CD4-positive, alpha-beta T cell treated with Interleukin-4 for 1 hour (primary cell): ENCODE measurements around the gene SLC28A1.

Experiments used
- DNase-seq, 2 donors: peaks; one replicate each; pipeline ENCODE4 v3.0.0-alpha.2; 2020 to 2022

Gene SLC28A1

DNA sequence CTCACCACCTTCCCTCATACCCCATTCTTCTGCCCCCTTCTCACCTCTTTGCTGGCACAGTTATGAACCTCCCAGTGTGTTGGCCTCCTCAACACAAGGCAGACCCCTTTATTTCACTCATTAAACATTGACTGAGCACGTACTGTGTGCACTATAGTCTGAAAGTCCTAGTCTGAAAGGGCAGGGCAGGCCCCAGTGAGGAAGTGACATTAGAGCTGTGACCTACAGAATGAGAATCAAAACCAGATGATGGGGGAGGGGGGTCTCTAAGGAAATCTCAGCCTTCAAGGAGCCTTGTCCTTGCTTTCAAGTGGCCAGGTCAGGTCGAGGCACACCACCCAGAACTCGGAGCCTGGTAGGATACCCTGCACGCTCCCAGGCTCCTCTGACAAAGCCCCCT, 3.5 kb downstream of the SLC28A1 start:
- no peak for DNase-seq

GRCh38 chr15:84888639-84889038, 4.2 kb downstream of the SLC28A1 start:
- no peak for DNase-seq

DNA sequence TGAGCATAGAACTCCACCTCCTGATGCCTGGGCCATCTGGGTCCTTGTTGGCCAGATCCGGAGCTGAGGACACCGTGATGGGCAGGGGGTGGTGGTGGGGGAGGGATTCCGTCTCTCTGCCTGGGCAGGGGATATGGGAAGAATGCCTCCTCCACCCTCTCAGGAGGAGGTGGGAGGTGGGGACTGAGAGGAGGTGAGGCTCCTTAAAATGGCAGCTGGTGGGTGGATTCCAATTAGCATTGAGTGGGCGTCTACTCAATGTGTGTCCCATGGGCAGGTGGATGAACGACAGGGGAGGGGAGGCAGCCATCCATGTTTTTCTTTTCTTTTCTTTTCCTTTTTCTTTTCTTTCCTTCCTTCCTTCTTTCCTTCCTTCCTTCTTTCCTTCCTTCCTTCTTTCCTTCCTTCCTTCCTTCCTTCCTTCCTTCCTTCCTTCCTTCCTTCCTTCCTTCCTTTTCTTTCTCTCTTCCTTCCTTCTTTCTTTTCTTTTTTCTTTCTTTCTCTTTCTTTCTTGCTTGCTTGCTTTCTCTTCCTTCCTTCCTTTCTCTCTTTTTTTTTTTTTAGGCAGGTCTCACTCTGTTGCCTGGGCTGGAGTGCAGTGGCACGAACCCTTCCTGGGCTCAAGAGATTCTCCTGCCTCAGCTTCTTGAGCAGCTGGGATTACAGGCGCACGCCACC, 5.0 kb downstream of the SLC28A1 start:
- DNase-seq, result no peak

- DNase-seq, result no peak
Observed at GRCh38 chr15:84889991-84890669, 5.7 kb downstream of the SLC28A1 start.

- DNase-seq, result no peak
Observed at GRCh38 chr15:84890670-84891162, 6.3 kb downstream of the SLC28A1 start.

DNA sequence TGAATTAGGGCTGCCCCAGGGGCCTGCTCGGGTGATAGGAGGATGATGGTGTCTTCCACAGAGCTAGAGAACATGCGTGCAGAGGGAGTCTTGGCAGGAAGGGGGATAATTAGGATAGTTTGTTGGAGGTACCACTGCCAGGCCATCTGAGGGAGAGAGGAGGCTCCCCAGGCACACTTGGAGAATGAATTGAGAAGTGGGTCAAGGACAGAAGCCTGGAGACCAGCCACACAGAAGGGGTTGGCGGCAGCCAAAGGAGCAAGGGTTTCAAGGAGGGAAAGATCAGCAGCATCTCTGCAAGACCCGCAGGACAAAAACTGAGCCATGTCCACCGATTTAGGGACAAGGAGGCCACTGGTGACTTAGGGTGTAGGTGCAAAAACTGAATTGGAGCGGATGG, 6.9 kb downstream of the SLC28A1 start:
- DNase-seq, result no peak

DNA sequence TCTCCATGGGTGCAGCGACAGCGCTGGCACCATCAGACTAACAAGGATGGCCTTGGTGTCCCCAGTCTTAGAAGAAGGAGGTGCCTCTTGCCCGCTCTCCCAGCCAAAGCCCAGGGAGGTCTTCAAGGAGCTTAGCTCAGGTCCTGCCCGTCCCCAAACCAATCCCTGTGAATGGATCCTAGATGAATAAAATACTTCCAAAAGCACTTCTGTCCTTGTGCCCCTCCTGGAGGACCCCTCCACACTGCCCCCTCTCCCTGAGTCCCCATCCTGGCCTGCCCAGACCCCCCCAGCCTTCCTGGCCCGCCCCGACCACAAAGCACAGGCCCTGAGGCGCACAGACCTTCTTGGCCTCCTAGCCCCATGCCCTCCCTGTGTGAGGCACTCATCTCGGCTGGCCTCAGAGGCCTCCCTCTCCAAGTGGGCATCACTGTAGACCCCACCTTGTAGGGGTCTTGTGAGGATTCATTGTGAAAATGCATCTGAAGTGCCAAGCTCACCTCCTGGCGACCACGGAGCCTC, 8.4 kb downstream of the SLC28A1 start:
- no peak for DNase-seq

GRCh38 chr15:84893607-84894006, 9.1 kb downstream of the SLC28A1 start:
- no peak for DNase-seq

DNA sequence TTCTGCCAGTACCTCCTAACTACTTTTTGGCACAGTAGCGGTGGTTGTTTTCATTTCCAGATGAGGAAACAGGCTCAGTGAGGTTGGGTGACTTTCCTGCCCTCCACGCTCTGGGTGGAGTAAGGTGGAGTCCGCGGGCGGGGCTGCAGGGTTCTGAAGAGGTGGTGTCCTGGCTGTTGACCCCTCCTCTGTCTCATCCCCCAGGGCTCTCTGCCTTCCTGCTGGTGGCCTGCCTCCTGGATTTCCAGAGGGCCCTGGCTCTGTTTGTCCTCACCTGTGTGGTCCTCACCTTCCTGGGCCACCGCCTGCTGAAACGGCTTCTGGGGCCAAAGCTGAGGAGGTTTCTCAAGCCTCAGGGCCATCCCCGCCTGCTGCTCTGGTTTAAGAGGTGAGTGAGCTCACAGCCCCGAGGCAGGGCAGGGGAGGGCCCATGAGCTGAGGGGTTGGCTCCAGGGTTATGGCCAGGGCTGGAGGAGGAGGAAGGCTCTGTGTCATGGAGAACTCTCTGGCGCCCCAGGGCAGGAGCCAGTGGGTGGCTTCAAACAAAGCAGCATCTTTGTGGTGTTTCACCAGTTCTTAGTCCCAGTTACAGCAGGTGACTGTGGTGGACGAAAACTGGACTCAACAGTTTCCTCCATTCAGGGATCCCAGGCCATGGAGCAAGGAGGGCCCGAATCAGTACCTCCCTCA, 10.4 kb downstream of the SLC28A1 start:
- DNase-seq, result no peak

GRCh38 chr15:84898761-84899160, 14.3 kb downstream of the SLC28A1 start:
- DNase-seq, result no peak

DNA sequence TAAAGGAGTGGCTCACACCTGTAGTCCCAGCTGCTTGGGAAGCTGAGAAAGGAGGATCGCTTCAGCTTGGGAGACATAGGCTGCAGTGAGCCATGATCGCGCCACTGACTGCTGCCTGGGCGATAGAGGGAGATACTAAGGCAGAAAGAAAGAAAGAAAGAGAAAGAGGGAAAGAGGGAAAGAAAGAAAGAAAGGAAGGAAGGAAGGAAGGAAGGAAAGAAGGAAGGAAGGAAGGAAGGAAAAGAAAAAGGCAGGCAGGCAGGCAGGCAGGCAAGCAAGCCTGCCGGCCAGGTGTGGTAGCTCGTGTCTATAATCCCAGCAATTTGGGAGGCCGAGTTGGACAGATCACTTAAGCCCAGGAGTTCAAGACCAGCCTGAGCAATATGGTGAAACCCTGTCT, 15.3 kb downstream of the SLC28A1 start:
- DNase-seq, result no peak

GRCh38 chr15:84901540-84901939, 17.1 kb downstream of the SLC28A1 start:
- no peak for DNase-seq

DNA sequence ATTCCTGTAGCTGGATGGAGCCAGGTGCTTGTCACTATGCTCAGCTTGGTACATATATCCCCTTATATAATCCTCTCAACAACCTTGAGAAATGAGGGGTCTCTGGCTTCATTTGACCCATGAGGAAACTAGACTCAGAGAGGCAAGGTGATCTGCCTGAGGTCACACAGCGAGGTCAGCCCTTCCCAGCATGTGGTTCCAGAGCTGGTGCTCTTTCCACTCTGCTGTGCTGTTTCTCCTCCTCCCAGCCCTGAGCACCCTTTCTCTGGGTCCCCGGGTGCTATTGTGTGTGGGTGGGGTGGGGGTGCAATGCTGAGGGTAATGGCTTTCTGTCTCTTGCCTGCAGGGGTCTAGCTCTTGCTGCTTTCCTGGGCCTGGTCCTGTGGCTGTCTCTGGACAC, 19.3 kb downstream of the SLC28A1 start:
- DNase-seq, result no peak

- no peak for DNase-seq
Observed at GRCh38 chr15:84904419-84904818, 20.0 kb downstream of the SLC28A1 start.

DNA sequence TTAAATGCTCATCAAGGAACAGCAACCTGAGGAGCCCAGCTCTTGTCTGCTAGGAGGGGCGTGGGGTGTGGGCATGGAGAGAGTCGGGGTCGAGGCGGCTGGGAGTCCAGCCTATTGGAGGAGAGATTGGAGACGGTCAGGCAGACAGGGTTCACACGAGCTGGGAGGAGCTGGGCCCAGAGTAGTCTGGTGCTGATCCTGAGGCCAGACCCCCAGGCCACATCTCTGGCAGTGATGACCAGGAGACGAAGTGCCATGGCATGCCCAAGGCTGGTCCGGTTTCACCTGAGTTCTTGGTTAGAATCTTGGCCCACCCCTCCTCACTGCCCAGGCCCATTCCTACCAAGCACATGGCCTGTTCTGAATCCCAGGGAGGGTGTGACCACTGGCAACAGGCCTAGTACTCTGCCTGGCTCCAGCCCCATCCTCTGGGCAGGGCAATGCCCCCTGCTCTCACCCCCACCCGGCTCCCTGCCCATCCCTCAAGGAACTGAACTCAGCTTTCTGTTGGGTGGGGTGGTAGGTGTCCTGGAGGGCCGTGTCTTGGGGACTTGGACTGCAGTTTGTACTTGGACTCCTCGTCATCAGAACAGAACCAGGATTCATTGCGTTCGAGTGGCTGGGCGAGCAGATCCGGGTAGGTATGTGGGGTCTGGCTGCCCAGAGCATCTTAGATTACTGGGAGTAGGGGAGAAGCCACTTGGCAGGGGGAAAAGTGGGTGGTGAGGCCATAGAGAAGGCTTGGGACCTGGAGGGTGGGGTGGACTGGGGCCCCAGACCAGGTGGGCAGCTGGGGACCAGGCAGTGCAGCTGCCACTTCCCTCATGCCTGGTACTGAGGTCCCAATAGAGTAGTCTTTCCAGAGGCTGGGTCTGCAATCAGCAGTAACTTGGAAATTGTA, 20.8 kb downstream of the SLC28A1 start:
- DNase-seq, result no peak

- no peak for DNase-seq
Observed at GRCh38 chr15:84907731-84908130, 23.3 kb downstream of the SLC28A1 start.

- no peak for DNase-seq
Observed at GRCh38 chr15:84908564-84908963, 24.1 kb downstream of the SLC28A1 start.

- no peak for DNase-seq
Observed at GRCh38 chr15:84909029-84909428, 24.6 kb downstream of the SLC28A1 start.

DNA sequence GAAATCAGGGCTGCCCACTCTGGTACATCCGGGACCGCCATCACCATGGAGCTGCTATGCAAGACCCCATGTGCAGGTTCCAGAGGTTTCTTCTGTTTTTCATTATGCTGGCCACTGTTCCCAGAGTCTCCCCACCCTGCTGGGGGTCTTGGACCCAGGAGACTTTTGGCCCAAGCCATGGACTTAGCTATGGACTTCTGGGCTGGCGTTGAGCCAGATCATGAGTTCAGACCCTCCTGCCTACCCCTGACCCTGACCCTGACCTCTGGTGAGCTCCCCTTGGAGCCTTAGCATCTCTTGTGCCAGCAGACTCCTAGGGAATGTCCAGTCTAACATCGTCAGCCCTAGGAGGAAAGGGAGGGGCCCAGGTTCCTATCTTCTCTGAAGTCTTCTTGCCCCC, 25.3 kb downstream of the SLC28A1 start:
- no peak for DNase-seq

- DNase-seq, result no peak
Observed at GRCh38 chr15:84910928-84911623, 26.6 kb downstream of the SLC28A1 start.

GRCh38 chr15:84911879-84912660, 27.6 kb downstream of the SLC28A1 start:
- DNase-seq, result no peak
